MM.1S (cell line): ENCODE data around the gene ZNF277.

Experiments
- DNase-seq: peaks from one replicate; pipeline ENCODE4 v3.0.0-alpha.2; 2015
- H2AFZ ChIP-seq: fragments of 300-600 bp; sonication (generic); 2 replicates; pipeline ENCODE4 v1.6.0; 2016; ENCODE audit warnings: antibody characterized with exemption, low read length
- H3F3A ChIP-seq: fragments of 300-600 bp; sonication (generic); 2 replicates; pipeline ENCODE4 v1.6.1; 2016; ENCODE audit warnings: mild to moderate bottlenecking, antibody characterized with exemption, low read length, moderate library complexity, mixed read lengths; ENCODE audit not compliant: insufficient read depth
- H3K27ac ChIP-seq: fragments of 300-600 bp; sonication (generic); 2 replicates; pipeline ENCODE4 v1.5.1; 2016; ENCODE audit warnings: mild to moderate bottlenecking, low read length
- H3K27me3 ChIP-seq: fragments of 300-600 bp; sonication (generic); replicated peaks from 2 replicates; pipeline ENCODE4 v1.6.0; 2016; ENCODE audit warnings: low read length; ENCODE audit not compliant: insufficient read depth
- H3K36me3 ChIP-seq: fragments of 300-600 bp; sonication (generic); replicated peaks from 2 replicates; pipeline ENCODE4 v1.6.1; 2016; ENCODE audit warnings: mild to moderate bottlenecking, low read length, mixed read lengths; ENCODE audit not compliant: insufficient read depth
- H3K4me1 ChIP-seq: fragments of 300-600 bp; sonication (generic); 2 replicates; pipeline ENCODE4 v1.6.1; 2016; ENCODE audit warnings: low read length, mixed read lengths
- H3K4me2 ChIP-seq: fragments of 300-600 bp; sonication (generic); 2 replicates; pipeline ENCODE4 v1.6.0; 2016; ENCODE audit warnings: low read depth, low read length
- H3K4me3 ChIP-seq: fragments of 300-600 bp; sonication (generic); 2 replicates; pipeline ENCODE4 v1.5.1; 2016; ENCODE audit warnings: low read length, mixed read lengths
- H3K79me2 ChIP-seq: fragments of 300-600 bp; sonication (generic); 2 replicates; pipeline ENCODE4 v1.6.1; 2016; ENCODE audit warnings: mixed run types, low read length, mixed read lengths
- H3K9ac ChIP-seq: fragments of 300-600 bp; sonication (generic); 2 replicates; pipeline ENCODE4 v1.6.1; 2016; ENCODE audit warnings: low read length, mixed read lengths
- H3K9me2 ChIP-seq: fragments of 300-600 bp; sonication (generic); replicated peaks from 2 replicates; pipeline ENCODE4 v1.6.1; 2016; ENCODE audit warnings: mild to moderate bottlenecking, low read length, mixed read lengths; ENCODE audit not compliant: insufficient read depth
- H3K9me3 ChIP-seq: fragments of 300-600 bp; sonication (generic); replicated peaks from 2 replicates; pipeline ENCODE4 v1.6.1; 2016; ENCODE audit warnings: mild to moderate bottlenecking, low read length, mixed read lengths; ENCODE audit not compliant: insufficient read depth
- H4K20me1 ChIP-seq: fragments of 300-600 bp; sonication (generic); 2 replicates; pipeline ENCODE4 v1.6.1; 2016; ENCODE audit warnings: mild to moderate bottlenecking, low read length, moderate library complexity, mixed read lengths; ENCODE audit not compliant: insufficient read depth
- EZH2 ChIP-seq: fragments of 300-600 bp; sonication (generic); optimal IDR thresholded peaks from 2 replicates; pipeline ENCODE3; 2017; ENCODE audit warnings: low read depth, mild to moderate bottlenecking, antibody characterized with exemption, low read length, mixed read lengths
- EZH2phosphoT487 ChIP-seq: fragments of 300-600 bp; sonication (generic); IDR thresholded peaks from 2 replicates; pipeline ENCODE4 v1.6.1; 2018; ENCODE audit warnings: antibody characterized with exemption, low read length
- TF ChIP-seq, protein P1 (sequence below): fragments of 300-600 bp; sonication (generic); IDR thresholded peaks from 2 replicates; pipeline ENCODE4 v1.5.1; 2016; ENCODE audit warnings: antibody characterized with exemption, low read length, mixed read lengths

ZNF277 gene

GRCh38 chr7:112341464-112341863 is 135.0 kb downstream of the ZNF277 start:
- DNase-seq: no peak
- Histone ChIP-seq H3F3A (no peaks in the 10 kb centered on the region), H3K9ac (no peak overlapping the region), H3K79me2 (no peaks in the 10 kb centered on the region), H3K27me3 (no peaks in the 10 kb centered on the region), H2AFZ (no peak overlapping the region), H3K36me3 (0 out of 2 replicates have a peak, but pooled peaks cover 3% of the 10 kb centered on the region), H3K27ac (no peak overlapping the region), H3K4me1 (no peaks in the 10 kb centered on the region), H4K20me1 (no peaks in the 10 kb centered on the region), H3K4me3 (no peak overlapping the region), H3K4me2 (no peak overlapping the region), H3K9me2 (no peaks in the 10 kb centered on the region), H3K9me3 (no peaks in the 10 kb centered on the region)
- TF ChIP-seq, protein P1, sequence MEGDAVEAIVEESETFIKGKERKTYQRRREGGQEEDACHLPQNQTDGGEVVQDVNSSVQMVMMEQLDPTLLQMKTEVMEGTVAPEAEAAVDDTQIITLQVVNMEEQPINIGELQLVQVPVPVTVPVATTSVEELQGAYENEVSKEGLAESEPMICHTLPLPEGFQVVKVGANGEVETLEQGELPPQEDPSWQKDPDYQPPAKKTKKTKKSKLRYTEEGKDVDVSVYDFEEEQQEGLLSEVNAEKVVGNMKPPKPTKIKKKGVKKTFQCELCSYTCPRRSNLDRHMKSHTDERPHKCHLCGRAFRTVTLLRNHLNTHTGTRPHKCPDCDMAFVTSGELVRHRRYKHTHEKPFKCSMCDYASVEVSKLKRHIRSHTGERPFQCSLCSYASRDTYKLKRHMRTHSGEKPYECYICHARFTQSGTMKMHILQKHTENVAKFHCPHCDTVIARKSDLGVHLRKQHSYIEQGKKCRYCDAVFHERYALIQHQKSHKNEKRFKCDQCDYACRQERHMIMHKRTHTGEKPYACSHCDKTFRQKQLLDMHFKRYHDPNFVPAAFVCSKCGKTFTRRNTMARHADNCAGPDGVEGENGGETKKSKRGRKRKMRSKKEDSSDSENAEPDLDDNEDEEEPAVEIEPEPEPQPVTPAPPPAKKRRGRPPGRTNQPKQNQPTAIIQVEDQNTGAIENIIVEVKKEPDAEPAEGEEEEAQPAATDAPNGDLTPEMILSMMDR: no peak
- TF ChIP-seq EZH2phosphoT487 (no peak), EZH2 (no peak)

GRCh38 chr7:112346381-112347060 is 140.0 kb downstream of the ZNF277 start:
- Histone ChIP-seq H3K4me3 (no peak overlapping the region), H4K20me1 (no peaks in the 10 kb centered on the region), H3K4me1 (no peaks in the 10 kb centered on the region), H3K9me2 (no peaks in the 10 kb centered on the region), H3K4me2 (no peak overlapping the region), H3K27ac (no peak overlapping the region), H3F3A (no peaks in the 10 kb centered on the region), H3K79me2 (no peaks in the 10 kb centered on the region), H3K9me3 (no peaks in the 10 kb centered on the region), H2AFZ (no peak overlapping the region), H3K27me3 (no peaks in the 10 kb centered on the region), H3K9ac (no peak overlapping the region), H3K36me3 (no peaks in the 10 kb centered on the region)
- TF ChIP-seq EZH2phosphoT487: no peak
- TF ChIP-seq, protein P1: no peak
- TF ChIP-seq EZH2: no peak
- no peak for DNase-seq

DNA sequence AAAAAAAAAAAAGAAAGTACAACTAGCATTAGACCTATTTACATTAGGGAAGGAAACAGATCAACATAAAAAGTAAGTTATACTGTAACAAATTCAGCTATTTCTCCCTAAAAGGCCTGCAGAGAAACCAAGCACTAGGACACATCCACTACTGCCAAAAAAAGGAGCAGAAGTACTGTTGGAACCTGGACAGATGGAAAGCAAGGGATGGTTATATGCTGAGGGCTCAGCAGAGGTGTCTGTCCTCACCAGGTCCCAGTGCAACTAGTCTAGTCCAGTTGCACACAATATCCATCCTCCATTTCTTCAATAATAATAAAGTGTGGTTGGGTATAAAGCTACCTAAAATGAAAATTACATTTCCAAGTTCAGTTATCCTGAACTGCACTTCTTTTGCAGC is 140.6 kb downstream of the ZNF277 start:
- Histone ChIP-seq H3K9ac (no peak overlapping the region), H3K36me3 (no peaks in the 10 kb centered on the region), H3F3A (no peaks in the 10 kb centered on the region), H3K4me3 (no peak overlapping the region), H3K9me2 (no peaks in the 10 kb centered on the region), H3K27ac (no peak overlapping the region), H4K20me1 (no peaks in the 10 kb centered on the region), H2AFZ (no peak overlapping the region), H3K4me2 (no peak overlapping the region), H3K4me1 (no peaks in the 10 kb centered on the region), H3K27me3 (no peaks in the 10 kb centered on the region), H3K9me3 (no peaks in the 10 kb centered on the region), H3K79me2 (no peaks in the 10 kb centered on the region)
- no peak for DNase-seq
- TF ChIP-seq, protein P1: no peak
- TF ChIP-seq EZH2phosphoT487: no peak
- no peak for TF ChIP-seq EZH2
